Right cardiac atrium (tissue), 5 donors: ENCODE measurements around the gene IGF2BP2. TPM values are rescaled to one million over a fixed set of nuclear protein-coding genes. Genes with fewer than 3 reads are reported as not detected.
A peak's percentile ranks its signal among the peaks of the same experiment; 100 is the strongest.
"Not testable (repeated sequence)": the region's sequence is repeated elsewhere in the genome, so short reads cannot be mapped to it uniquely, and the experiment has no call there.

Experiments
- ATAC-seq, 2 donors: fragments of 200-7000 bp; cut with Tn5 transposase; one replicate each; pipeline versions ENCODE4 v1.8.0 to v1.9.1; 2020; ENCODE audit warnings: moderate library complexity in 2 of 2, mild to moderate bottlenecking in 1 of 2
- DNase-seq, 3 donors: peaks; one replicate each; pipeline ENCODE4 v3.0.0-alpha.2; 2020
- H3K27ac ChIP-seq: one replicate; pipeline ENCODE4 v1.5.1; 2013; ENCODE audit warnings: mild to moderate bottlenecking, low read length, control low read depth, moderate library complexity
- H3K27me3 ChIP-seq: one replicate; pipeline ENCODE4 v1.6.1; 2013; ENCODE audit not compliant: control insufficient read depth, insufficient read depth
- H3K4me1 ChIP-seq: one replicate; pipeline ENCODE4 v1.6.1; 2013; ENCODE audit warnings: low read length; ENCODE audit not compliant: control insufficient read depth, insufficient read depth
- H3K4me3 ChIP-seq: one replicate; pipeline ENCODE4 v1.5.1; 2013; ENCODE audit warnings: low read length, control low read depth
- H3K9me3 ChIP-seq: one replicate; pipeline ENCODE4 v1.6.1; 2013; ENCODE audit warnings: low read length; ENCODE audit not compliant: control insufficient read depth
- WGBS: extraction: QIAGEN DNeasy Blood & Tissue Kit; methylation state at CpG from one replicate; pipeline ENCODE4 v1.1.7; 2013; 5-methylcytosine and 5-hydroxymethylcytosine counted together
- intact Hi-C, 4 donors: fragments of 100-400 bp; cut with DNase I; formaldehyde crosslinking; loops; one replicate each; pipeline versions ENCODE4 v1.11.0 to v1.14.0; 2022 to 2023
- polyA plus RNA-seq: library from polyadenylated mRNA; stranded (reverse); fragments of 200-250 nt; gene quantifications from one replicate; pipeline ENCODE4 v1.2.3, GENCODE V29; 2013
- total RNA-seq, 4 donors: library from RNA; stranded (reverse); fragmentation: NEBNext Ultra II Directional; extraction: Animal tissue kit (Norgen Biotek cat#: 25700); gene quantifications; one replicate each; pipeline ENCODE4 v1.2.1, GENCODE V29; 2021
- donor health status: healthy with polysubstance abuse.
- donor health status: DM: no; HTN: yes; CAD: no.
- donor health status: DM: no; HTN: no; CAD: no.
- donor health status: DM: no; HTN: yes; CAD: no; lungs with severe emphysema.
- donor health status: DM: yes; HTN: yes; CAD: no.

Gene IGF2BP2
- total and polyA plus RNA-seq, 5 donors = 7.7 to 18.0 (median 14.6) TPM

DNA sequence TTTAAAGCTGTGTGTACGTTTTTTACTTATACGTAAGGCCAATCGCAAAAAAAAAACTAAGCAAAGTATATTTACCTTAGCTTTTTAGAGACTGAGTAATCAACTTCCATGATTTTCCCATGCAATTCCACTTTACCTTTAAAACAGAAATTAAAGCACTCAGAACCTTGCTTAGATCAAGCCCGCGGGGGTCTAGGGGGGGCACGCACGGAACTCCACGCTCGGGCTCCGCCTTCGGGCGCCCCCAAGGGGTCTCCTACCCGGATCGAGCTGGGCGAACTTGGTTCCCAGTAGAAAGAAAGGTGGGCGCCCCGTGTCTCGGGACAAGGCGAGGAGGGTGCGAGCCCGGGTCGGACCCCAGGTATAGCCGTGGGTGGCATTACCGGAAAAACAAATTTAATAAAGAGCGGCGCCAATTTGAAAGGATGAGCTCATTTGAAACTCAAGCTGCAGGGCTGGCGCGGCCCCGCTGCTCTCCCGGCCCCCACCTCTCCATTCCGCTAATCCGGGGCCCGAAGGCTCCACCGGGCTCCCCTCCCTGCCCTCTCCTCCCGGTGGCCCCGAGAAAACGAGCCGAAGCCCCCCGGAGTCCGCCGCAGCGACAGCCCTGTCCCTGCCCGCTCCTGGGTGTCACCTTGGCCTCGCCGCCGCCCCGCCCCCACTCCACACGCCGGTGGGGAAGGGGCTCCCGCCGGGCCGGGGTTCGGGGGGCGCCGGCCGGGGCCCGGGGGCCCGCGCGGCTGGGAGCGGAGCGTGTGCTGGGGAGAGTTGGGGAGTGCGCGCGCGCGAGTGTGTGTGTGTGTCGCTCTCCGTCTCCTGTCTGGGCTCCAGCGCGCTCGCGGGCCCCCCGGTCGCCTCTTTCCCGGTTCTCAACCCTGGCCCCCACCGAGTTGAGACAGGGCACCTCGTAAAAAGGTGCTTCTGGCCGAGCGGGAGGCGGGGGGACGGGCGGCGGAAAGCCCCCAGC, 1.5 kb downstream of the IGF2BP2 start:
- no peaks in the 10 kb centered on the region for H3K9me3 ChIP-seq
- H3K27me3 ChIP-seq = no peaks in the 10 kb centered on the region
- WGBS = under 1% methylated on average over 84 of the region's 84 CpGs
- intact Hi-C loops = no loop called here
- DNase-seq (peak; percentile 49 to 79 (median 77)), ATAC-seq (peak; percentile 51 to 55)
- peak overlapping the region; percentile 48 for H3K27ac ChIP-seq
- H3K4me1 ChIP-seq = no peaks in the 10 kb centered on the region
- H3K4me3 ChIP-seq = peak overlapping the region; percentile 97

DNA sequence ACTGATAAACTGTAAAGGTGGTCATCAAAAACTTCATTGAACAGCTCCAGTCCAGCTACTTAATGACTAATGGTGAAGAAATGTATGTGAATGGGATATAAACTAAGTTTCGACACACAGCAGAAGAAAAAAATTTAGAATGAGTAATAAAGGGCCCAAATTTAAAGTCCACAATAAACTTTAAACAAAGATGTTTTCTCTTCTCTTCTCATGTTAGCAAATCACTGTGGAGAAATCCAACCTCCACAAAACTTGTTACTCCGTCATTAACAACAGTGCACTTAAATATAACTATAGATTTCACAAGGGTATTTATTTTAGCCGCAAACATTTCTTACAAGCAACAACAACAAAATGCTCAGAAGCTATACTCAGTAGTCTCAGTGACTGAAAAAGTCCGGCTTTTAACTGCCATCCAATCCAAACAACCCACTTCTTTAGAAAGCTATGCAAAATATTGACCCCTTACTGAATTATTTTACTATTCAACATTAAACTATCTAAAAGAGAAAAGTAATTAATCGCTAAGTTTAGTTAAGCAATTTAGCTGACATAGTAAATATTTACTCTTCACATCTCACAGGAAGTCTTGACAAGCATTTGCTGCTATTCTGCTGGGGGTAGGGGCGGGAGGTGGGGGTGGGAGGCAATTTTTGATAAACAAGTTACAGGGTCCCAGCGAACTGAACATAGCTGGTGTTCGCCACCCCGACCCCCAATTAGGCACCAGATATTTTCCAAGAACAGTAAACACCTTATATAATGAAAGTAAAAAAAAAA, 2.4 kb downstream of the IGF2BP2 start:
- ATAC-seq = no peak
- Histone ChIP-seq H3K4me1 (peaks cover 1% of the 10 kb centered on the region), H3K27me3 (no peaks in the 10 kb centered on the region), H3K4me3 (peak overlapping the region; percentile 97), H3K27ac (no peak overlapping the region), H3K9me3 (no peaks in the 10 kb centered on the region)
- DNase-seq = no peak
- WGBS = 27% methylated on average over 9 of the region's 9 CpGs
- intact Hi-C loops = no loop called here

DNA sequence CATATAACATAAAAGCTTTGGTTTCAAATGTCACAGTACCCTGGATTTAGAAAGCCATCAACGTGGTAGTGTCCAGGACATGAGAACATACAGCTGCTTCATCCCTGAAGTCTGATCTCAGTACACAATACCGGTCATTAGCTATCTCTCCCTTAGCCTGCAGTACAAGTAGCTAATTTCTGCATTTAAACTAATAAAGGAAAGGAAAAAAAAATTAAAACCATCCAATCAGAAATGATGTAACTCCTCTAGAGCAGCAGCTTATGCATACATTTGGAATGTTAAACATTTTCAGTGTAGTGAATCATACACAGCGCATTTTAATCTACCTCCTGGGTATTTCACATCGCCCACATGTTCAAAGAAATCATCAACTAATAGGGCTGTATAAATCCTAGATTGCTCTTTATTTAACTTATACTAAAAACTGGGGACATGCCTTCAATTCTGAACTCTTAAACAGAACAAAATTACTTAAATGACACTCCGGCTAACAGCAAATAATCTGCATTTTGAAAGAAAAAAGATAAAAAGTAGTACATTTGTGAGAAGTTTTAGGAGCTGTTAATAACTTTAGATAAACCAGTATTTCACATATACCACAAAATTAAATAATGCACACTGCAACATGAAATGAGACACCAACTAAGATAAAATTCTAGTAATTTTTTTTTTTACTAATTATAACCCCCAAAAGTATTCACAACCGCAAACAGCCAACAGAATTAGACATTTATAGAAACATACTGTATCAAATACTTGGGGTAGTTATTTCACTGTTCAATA, 3.7 kb downstream of the IGF2BP2 start:
- Histone ChIP-seq H3K4me1 (peaks cover 1% of the 10 kb centered on the region), H3K9me3 (no peaks in the 10 kb centered on the region), H3K4me3 (no peak overlapping the region), H3K27me3 (no peaks in the 10 kb centered on the region), H3K27ac (no peak overlapping the region)
- intact Hi-C loops = no loop called here
- WGBS = 64% methylated on average over 6 of the region's 6 CpGs
- ATAC-seq = no peak
- no peak for DNase-seq

DNA sequence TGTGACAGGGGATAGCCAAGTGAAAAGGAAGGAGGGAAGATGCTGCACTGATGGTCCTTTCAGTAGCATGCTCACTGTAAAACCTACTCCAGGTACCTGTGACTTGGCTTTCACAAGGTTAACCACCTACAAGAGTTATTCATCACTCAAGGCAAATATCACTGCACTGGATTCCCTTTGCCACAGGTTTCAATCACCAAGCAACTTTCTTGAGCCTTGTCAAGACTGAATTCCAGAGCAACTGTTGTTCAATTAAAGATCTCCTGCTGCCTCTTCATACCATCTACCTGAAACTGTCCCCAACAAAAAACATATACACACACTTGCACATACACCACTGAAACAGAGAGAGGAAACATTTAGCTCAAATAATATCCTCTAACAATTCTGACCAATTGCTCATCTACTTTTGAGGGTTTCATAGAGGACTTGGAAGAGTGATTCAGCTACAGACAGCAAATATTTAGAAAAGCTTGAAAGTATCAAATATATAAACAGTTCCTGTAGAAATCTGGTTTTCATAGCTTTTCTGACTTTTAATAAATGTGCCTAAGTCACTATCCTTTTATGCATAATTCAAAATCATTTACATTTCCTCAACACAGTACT, 6.5 kb downstream of the IGF2BP2 start:
- H3K9me3 ChIP-seq = no peaks in the 10 kb centered on the region

DNA sequence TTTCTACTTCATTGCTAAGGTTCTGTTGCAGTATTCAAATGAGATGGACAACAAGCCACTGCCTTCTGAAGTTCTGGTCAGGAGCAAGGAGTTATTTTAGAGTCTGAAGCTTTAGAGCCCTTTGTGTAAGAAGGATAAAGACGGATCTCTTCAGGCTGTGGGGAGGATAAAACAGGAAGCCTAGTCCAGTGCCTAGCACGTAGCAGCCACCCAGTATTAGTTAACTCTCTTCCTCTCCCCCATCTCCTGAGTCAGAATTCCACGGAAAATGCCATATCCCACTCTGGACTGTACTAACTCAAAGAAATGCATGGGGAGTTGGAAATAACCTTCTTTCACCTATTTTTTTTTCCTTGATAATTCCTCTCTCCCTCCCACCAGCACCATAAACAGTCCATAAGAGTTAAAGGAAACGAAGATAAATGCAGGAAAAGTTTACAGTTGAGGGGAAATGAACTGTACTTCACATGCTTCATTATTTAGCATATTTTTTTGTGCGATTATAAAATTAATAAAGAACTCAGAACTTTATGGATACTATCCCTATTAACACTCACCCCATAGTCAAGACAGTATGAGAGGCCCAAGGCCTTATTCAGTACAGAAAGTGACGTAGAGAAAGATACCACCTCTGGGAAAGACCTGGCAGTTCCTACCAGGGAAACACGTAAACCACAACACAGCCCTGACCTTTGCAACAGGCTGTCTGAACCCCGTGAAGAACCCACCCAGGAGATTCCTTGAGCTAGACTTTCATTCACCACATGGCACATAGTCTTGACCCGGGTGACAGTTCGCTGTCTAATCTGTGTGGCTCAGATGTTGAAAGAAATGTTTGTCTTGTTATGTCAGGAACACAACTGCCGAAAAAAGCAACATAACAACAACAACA, 9.2 kb downstream of the IGF2BP2 start:
- Histone ChIP-seq H3K4me1 (peaks cover 1% of the 10 kb centered on the region), H3K9me3 (no peaks in the 10 kb centered on the region), H3K4me3 (no peak overlapping the region), H3K27me3 (no peaks in the 10 kb centered on the region), H3K27ac (no peak overlapping the region)
- intact Hi-C loops = no loop called here
- DNase-seq (no peak), ATAC-seq (peak; percentile 41 to 84)
- WGBS = 49% methylated on average over 11 of the region's 11 CpGs

More for the DNA sequence above, 6.5 kb downstream of the IGF2BP2 start:
- DNase-seq (no peak), ATAC-seq (no peak)
- intact Hi-C loops = no loop called here
- no peak overlapping the region for H3K4me3 ChIP-seq
- H3K27ac ChIP-seq = no peak overlapping the region
- H3K4me1 ChIP-seq = peaks cover 1% of the 10 kb centered on the region
- no peaks in the 10 kb centered on the region for H3K27me3 ChIP-seq

GRCh38 chr3:185813691-185814215, 11.1 kb downstream of the IGF2BP2 start:
- Histone ChIP-seq H3K27me3 (no peaks in the 10 kb centered on the region), H3K4me1 (peaks cover 1% of the 10 kb centered on the region), H3K4me3 (no peak overlapping the region), H3K9me3 (no peaks in the 10 kb centered on the region), H3K27ac (no peak overlapping the region)
- no peak for ATAC-seq
- intact Hi-C loops = no loop called here
- DNase-seq = no peak
- WGBS = 52% methylated on average over 4 of the region's 4 CpGs

GRCh38 chr3:185813205-185813604, 11.6 kb downstream of the IGF2BP2 start:
- H3K4me3 ChIP-seq = no peak overlapping the region
- H3K27ac ChIP-seq = no peak overlapping the region
- ATAC-seq = no peak
- no peaks in the 10 kb centered on the region for H3K9me3 ChIP-seq
- DNase-seq = no peak
- no peaks in the 10 kb centered on the region for H3K27me3 ChIP-seq
- H3K4me1 ChIP-seq = peaks cover under 1% of the 10 kb centered on the region
- WGBS = 80% methylated on average over 2 of the region's 2 CpGs
- intact Hi-C loops = no loop called here

GRCh38 chr3:185807445-185808068, 17.3 kb downstream of the IGF2BP2 start:
- intact Hi-C loops = no loop called here
- WGBS = 94% methylated on average over 3 of the region's 3 CpGs
- no peak overlapping the region for H3K27ac ChIP-seq
- DNase-seq (no peak), ATAC-seq (no peak)
- H3K4me1 ChIP-seq = no peaks in the 10 kb centered on the region
- H3K9me3 ChIP-seq = no peaks in the 10 kb centered on the region
- no peak overlapping the region for H3K4me3 ChIP-seq
- H3K27me3 ChIP-seq = no peaks in the 10 kb centered on the region

DNA sequence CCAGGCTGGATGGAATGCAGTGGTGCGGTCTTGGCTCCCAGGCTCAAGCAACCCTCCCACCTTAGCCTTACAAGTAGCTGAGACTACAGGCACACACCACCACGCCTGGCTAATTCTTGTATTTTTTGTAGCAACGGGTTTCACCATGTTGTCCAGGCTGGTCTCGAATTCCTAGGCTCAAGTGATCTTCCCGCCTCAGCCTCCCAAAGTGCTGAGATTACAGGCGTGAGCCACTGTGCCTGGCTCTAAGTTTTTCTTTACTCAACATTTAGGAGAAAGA, 26.1 kb downstream of the IGF2BP2 start:
- ATAC-seq, H3K27me3 ChIP-seq, intact Hi-C loops, DNase-seq, H3K4me3 ChIP-seq, H3K27ac ChIP-seq, H3K9me3 ChIP-seq, H3K4me1 ChIP-seq: not testable (repeated sequence)
- WGBS = 86% methylated on average over 6 of the region's 6 CpGs
